Activated CD4-positive, alpha-beta memory T cell treated with anti-CD3 and anti-CD28 coated beads for 36 hours (primary cell): ENCODE results near the gene ATP8B1. TPM values are rescaled to one million over a fixed set of nuclear protein-coding genes. Genes with fewer than 3 reads are reported as not detected.

Experiments used
- CTCF ChIA-PET: fragments of 350-600 bp; sonication (Branson Sonifier 250); formaldehyde crosslinking; loops from one replicate; lab custom pipeline; 2021; ENCODE audit warnings: antibody characterized with exemption, inconsistent platforms; lab: Charles Lee
- POLR2A ChIA-PET: fragments of 350-600 bp; sonication (Branson Sonifier 250); formaldehyde crosslinking; loops from one replicate; lab custom pipeline; 2021; ENCODE audit warnings: antibody characterized with exemption; lab: Charles Lee
- DNase-seq: peaks from one replicate; pipeline ENCODE4 v3.0.0-alpha.2; 2020
- H3K27ac Mint-ChIP-seq: one replicate; pipeline ENCODE4 v1.8.0; 2021; ENCODE audit warnings: mixed read lengths
- H3K27me3 Mint-ChIP-seq: one replicate; pipeline ENCODE4 v1.8.0; 2021; ENCODE audit warnings: mixed read lengths
- H3K36me3 Mint-ChIP-seq: one replicate; pipeline ENCODE4 v1.8.0; 2021; ENCODE audit warnings: mixed read lengths
- H3K4me1 Mint-ChIP-seq: one replicate; pipeline ENCODE4 v1.8.0; 2021; ENCODE audit warnings: low read depth, mixed read lengths
- H3K4me3 Mint-ChIP-seq: one replicate; pipeline ENCODE4 v1.8.0; 2021; ENCODE audit warnings: mild to moderate bottlenecking, mixed read lengths
- H3K9me3 Mint-ChIP-seq: one replicate; pipeline ENCODE4 v1.8.0; 2021; ENCODE audit warnings: mixed read lengths
- intact Hi-C: fragments of 100-400 bp; cut with micrococcal nuclease; formaldehyde crosslinking; loops from one replicate; pipeline ENCODE4 v1.15.1; 2023
- total RNA-seq, 2 experiments: library from RNA; stranded (reverse); gene quantifications; one replicate each; pipeline ENCODE4 v1.2.3, GENCODE V29; 2021

The ATP8B1 gene
- total RNA-seq, 2 experiments from 2014 or later: not detected

DNA sequence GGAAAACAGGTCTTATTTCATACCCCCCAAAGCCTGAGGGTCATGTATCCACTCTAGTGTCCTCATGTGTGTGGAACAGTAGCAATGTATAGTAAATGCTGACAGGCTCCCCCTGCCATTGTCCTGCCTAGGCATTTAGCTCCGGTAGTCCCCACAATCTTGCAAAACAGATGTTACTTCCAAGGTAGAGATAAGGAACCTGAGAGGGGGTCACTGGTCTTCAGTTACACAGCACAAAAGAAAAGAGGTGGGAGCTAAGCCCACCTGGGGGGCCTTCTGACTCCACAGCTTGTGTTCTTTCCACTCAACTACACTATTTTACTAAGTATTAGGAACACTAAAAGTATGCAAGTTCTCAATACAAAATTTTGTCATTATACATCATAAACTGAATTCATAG lies 199.2 kb downstream of the ATP8B1 start:
- Mint-ChIP-seq H3K27ac (no peak overlapping the region), H3K4me3 (no peak overlapping the region), H3K36me3 (peaks cover 56% of the 10 kb centered on the region), H3K4me1 (no peaks in the 10 kb centered on the region), H3K27me3 (no peaks in the 10 kb centered on the region), H3K9me3 (no peaks in the 10 kb centered on the region)
- intact Hi-C loops: no loop called here
- CTCF ChIA-PET: no interaction called here
- DNase-seq: no peak
- POLR2A ChIA-PET: no interaction called here

Other genes with a start within 250 kb of the ATP8B1 start
- gene FECH, start 216.6 kb downstream of the ATP8B1 start, total RNA-seq: 10 to 100 TPM; 17.5 to 20.2 TPM
- gene NARS1, start 181.5 kb downstream of the ATP8B1 start, total RNA-seq: 100 to 1,000 TPM; 100 to 105 TPM
- 1 to 10 TPM; 3.4 to 3.8 TPM for gene NEDD4L, start 240.9 kb upstream of the ATP8B1 start, total RNA-seq